Measurements from ENCODE around the gene GNG7.

- TF ChIP-seq CTCF (IDR thresholded peaks at IDR 0.05) (no peak), NR1H2 (CRISPR knock-in tag; IDR thresholded peaks at IDR 0.05) (no peak), MXD4 (CRISPR knock-in tag; IDR thresholded peaks at IDR 0.05; ENCODE audit: borderline replicate concordance) (no peak), RELA (CRISPR knock-in tag; IDR thresholded peaks at IDR 0.05; ENCODE audit: borderline replicate concordance) (no peak), E2F5 (CRISPR knock-in tag; IDR thresholded peaks at IDR 0.05) (no peak), ELF4 (CRISPR knock-in tag; IDR thresholded peaks at IDR 0.05; ENCODE audit: low read depth) (no peak), HMGXB4 (CRISPR knock-in tag; IDR thresholded peaks at IDR 0.05) (no peak), ZNF121 (CRISPR knock-in tag; IDR thresholded peaks at IDR 0.05) (no peak), KAT7 (CRISPR knock-in tag; IDR thresholded peaks at IDR 0.05; ENCODE audit: borderline replicate concordance) (no peak), CREB1 (CRISPR knock-in tag; IDR thresholded peaks at IDR 0.05) (no peak), EMX1 (CRISPR knock-in tag; IDR thresholded peaks at IDR 0.05) (no peak), USF1 (CRISPR knock-in tag; IDR thresholded peaks at IDR 0.05) (no peak)
Measured at GRCh38 chr19:2653710-2654707, 48.5 kb downstream of the GNG7 start.

Data from WTC11 (cell line).